COLO668 (cell line): Measurements from ENCODE around the gene ZNF414.
"Not testable (repeated sequence)": the region's sequence is repeated elsewhere in the genome, so short reads cannot be mapped to it uniquely, and the experiment has no call there.

Experiments used
- DNase-seq: peaks from one replicate; lab custom pipeline; 2025; ENCODE audit not compliant: unreplicated experiment; lab: John Stamatoyannopoulos, UW

ZNF414 gene

DNA sequence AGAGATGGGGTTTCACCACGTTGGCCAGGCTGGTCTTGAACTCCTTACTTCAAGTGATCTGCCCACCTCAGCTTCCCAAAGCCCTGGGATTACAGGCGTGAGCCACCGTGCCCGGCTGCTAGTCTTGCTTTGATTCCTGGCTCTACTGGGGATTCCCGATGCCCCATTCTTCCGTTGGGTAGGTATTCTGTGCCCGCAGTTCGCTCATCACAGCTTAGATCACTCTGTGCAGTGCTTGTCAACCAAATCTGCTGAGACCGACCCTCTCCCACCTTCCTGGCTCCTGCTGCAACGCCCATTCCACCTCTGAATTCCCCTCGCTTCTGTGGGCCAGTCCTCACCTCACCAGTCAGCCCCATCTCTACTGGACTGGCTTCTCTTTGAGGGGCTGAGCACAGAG, 4.6 kb upstream of the ZNF414 start:
- DNase-seq, result no peak

DNA sequence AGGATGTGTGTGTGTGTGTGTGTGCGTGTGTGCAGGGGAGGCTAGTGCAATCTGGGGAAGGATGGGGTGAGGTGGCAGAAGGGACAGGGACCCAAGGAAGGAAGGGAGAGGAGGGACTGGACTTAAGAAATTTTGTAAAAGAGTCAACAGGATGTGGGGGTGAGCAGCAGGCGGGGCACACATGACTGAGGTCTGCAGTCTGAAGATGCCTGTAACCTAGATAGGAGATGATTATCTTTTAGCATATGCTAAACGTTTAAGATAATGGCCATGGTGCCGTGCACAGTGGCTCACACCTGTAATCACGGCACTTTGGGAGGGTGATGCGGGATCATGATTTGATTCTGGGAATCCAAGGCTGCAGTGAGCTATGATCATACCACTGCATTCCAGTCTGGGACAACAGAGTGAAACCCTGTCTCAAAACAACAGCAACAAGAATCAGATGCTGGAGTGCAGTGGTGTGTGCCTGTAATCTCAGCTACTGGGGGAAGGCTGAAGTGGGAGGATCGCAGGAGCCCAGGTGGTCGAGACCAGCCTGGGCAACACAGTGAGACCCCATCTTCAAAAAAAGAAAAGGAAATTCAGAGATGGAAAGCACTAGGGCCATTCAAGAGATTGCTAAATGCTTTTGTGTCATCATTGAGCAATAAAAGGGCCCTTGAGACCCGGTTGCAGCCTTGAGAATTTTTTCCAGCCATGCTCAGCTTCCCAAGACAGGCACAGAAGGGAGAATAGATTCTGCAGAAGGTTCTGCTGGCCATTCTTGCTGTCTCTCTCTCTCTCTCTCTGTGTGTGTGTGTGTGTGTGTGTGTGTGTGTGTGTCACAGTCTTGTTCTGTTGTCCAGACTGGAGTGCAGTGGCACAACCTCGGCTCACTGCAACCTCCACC, 3.8 kb upstream of the ZNF414 start:
- no peak for DNase-seq

DNA sequence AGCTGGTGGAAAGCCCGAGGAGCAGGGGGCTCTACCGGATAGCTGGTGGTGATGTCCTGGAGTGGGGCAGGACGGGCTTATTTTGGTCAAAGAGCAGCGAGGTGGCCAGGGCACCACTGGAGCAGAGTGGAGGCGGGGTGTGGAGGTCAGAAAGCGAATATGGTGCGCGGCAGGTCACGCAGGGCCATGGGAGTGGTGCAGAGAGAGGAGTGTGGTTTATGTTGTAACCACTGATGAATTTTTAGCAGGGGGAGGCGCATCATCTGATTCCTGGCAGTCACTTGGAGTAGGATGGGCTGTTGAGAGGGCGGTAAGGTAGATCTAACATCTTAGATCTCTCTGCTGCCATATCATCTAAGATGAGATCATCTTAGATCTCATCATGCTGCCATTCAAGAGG, 1.4 kb upstream of the ZNF414 start:
- no peak for DNase-seq

DNA sequence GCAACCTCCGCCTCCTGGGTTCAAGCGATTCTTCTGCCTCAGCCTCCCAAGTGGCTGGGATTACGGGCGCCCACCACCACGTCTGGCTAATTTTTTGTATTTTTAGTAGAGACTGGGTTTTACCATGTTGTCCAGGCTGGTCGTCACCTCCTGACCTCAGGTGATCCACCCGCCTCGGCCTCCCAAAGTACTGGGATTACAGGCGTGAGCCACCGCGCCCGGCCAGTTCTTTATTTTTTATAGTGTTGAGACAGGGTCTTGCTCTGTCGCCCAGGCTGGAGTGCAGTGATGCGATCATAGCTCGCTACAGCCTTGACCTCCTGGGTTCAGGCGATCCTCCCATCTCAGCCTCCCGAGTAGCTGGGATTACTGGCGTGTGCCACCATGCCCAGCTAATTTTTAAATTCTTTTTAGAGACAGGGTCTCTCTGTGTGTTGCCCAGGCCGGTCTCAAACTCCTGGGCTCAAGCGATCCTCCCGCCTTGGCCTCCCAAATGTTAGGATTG, 590 bp upstream of the ZNF414 start:
- DNase-seq, result not testable (repeated sequence)

DNA sequence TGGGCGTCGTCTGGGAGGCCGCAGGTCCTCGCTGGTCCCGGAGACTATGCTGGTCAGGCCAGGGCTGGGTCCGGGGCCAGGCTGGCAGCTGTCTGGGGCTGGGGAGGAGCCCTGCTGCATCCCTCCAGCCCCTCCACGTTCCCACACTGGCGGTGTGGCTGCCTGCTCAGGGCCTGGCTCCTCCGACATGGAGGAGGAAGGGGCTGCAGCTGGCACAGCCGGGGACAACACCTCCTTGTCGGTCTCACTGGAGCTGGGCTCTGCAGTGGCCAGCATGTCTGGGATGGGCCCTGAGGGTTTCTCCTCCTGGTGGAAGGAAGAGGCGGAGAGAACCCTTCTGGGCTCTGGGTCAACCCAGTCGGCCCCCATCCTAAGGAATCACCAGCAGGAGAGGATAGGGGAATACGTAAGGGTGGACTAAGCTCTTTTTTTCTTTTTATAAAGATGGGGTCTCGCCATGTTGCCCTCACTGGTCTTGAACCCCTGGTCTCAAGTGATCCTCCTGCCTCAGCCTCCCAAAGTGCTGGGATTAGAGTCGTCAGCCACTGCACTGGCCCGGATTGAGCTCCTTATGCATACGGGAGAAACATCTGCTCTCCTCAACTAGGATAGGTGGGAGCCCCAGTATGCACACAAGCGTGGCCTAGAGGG, 806 bp downstream of the ZNF414 start:
- DNase-seq, result no peak

DNA sequence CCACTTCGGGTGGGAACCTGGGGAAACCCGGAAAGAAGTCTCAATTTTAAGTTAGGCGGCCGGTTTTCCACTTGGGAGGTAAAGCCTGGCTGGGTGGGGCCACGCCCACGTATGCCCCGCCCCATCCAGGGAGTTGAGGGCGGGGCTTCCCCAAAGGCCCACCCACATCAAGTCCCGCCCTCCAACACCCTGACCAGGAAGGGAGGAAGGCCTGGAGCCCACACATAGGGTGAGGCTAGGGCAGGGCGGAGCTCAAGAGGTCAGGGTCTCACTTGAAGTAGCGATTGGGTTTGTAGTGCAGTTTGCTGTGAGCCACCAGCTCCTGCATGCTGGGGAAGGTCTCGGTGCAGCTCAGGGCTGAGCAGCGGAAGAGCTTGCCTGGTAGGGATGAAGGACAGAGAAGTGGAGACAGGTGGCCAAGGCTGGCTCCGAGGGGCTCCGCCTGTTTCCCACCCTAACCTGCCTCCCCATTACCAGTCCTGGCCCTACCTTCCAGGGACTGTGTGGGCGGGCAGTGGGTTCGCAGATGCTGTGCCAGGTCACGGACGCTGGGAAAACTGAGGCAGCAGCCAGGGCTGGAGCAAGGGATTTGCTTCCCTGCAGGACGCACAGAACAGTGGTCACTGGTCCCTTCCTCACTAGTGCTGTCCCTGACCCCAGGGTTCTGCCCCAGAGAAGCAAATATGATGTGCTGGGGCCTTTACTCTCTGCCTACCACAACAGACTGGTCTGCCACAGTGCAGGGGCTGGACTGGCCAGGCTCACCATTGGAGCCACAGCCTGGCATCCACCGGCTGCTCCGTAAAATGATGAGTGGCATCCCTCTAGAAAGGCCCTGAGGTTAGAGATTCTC, 1.6 kb downstream of the ZNF414 start:
- DNase-seq, result peak; percentile 16

DNA sequence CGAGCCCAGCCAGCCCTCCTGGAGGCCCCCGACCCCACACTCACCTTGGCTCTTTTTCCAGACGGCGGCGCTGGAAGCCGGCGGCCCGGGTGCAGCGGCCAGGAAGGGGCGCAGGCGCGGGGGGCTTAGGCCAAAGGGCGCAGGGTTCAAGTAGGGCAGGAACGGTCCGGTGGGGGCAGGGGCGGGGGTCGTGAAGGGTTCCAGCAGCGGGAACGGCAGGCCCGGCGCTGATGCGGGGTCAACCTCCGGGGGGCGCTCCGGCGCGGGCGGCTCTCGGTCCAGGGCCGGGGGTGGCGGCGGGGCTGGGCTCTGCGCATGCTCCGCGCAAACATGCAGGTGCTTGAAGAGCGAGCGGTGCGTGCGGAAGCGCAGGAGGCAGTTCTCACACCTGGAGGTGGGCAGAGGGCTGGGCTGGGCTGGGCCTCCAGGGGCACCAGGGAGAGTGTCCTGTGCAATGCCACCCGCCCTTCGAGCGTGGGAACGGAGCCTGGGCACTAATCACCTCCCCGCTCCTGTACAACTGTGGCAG, 2.3 kb downstream of the ZNF414 start:
- DNase-seq, result no peak

DNA sequence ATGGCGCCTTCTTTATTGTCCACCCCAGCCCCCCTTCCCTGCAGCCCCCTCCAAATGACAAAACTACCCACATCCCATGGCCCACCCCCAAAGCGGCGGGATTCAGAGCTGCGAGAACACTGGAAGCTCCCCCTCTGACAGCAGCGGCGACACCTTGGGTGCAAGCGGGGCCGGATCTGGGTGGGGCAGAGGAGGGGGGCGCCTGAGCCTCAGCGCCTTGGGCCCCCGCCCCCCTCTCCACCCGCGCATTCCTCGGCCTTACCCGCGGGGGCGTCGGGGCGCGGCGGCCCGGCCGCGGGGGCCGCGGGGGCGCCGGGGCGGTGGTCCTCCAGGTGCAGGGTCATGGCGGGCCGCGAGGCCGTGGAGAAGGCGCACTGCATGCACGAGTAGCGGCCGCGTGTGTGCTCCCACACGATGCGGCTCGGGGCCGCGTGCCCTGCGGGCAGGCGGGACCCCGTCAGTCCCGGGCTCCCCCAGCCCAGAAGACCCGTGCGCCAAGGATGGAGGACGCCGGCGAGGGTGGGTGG, 3.3 kb downstream of the ZNF414 start:
- no peak for DNase-seq

DNA sequence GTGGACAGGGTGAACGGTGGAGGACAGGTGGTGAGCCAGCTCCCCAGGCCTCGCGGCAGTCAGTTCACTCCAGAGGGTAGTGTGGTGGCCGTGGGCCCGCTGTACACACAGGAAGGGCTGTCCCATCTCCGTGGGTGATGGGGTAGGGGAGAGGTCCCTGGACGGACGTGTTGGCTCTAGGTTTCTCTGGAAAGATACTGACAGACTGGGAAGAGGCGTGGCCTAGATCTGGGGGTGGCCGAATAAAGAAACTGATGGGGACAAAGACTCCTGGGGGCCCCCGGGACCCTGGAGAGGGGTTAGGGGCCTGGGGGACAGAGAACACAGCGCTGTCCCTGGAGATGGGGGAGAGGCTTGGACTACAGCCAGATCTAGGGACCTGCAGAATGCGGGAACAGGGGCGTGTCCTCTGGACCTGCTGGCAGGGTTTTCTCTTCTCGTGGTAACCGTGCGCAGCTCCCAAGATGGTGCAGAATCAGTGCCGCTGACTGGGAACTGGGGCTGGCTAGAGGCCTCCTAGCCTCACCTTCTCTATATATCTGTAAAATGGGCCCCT, 7.5 kb downstream of the ZNF414 start:
- DNase-seq, result peak; percentile 21

DNA sequence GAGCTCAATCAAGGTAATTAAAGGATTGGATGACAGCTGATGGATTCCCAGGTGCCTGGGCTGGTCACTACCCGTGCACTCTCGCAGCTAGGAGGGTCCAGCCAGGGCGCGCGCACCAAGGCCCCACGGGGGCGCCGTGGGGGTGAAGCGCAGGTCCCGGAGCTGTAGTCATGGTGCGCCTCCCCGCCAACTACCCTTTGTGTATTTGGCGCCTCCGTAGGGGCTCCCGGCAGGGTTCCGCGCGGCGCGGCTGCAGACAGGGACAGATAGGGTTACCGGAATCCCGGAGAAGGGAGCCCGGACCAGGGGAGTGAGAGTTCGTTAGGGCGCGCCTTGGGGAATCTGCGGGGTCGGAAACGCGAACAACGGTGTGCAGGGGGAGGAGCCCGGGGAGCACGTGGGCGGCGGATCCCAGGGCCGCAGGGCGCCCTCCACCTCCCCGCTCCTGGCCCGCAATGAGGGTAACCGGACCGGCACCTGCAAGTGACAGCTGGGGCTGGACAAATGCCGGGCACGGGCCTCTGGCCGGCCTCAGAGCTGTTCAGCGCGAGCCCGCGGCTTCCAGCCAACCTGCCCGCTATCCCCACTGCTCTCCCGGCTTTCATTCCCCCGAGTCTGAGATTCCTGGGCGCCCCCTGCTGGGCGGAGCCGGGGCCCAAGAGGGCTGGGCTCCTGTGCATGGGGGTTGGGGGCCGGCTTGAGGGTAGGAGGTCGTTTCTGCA, 8.1 kb downstream of the ZNF414 start:
- DNase-seq, result peak; percentile 75

DNA sequence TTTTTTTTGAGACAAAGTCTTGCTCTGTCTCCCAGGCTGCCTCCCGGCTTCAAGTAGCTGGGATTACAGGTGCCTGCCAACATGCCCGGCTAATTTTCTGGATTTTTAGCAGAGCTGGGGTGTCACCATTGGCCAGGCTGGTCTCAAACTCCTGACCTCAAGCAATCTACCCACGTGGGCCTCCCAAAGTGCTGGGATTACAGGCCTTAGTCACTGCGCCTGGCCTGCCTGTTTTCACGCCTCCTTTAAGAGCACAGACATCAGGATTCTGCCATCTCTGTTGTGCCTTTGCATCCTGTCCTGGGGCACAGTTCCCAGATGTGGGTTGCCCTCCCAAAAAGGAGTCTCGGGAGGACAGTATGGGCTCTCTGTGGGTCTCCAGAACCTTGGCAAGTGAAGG, 9.0 kb downstream of the ZNF414 start:
- DNase-seq, result no peak

DNA sequence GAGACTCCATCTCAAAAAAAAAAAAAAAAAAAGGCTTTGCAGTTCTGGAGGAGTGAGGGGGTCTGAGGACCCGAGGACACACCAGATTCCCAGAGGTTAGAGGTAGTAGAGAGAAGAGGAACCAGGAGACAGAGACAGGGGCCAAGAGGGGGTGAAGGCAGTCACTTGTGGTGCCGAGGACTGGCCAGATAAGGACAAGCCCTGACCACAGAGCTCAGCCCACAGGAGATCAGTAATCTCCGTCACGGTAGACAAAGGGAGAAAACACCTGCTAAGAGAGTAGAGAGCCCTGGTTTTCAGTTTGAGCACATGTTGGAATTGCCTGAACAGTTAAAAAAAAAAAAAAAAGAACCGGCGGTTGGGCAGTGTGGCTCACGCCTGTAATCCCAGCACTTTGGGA, 9.8 kb downstream of the ZNF414 start:
- DNase-seq, result no peak

DNA sequence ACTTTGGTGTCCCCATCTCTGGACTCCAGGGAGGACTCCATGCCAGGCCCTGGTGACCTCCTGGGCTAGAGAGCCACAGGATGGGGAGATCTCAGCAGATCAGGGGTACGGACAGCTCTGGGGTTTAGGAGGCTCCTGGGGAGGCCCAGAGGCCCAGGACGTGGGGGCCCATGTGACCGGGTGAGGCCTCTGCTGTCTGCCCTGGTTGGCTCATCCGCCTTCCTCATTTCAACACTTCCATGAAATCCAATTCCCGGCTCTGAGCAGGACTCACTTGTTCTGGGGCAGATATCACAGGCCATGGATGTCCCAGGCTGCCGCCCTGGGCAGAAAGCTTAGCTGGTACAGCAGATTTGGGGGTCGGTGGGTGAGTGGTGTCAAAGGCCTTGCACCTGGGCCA, 10.5 kb downstream of the ZNF414 start:
- DNase-seq, result no peak

DNA sequence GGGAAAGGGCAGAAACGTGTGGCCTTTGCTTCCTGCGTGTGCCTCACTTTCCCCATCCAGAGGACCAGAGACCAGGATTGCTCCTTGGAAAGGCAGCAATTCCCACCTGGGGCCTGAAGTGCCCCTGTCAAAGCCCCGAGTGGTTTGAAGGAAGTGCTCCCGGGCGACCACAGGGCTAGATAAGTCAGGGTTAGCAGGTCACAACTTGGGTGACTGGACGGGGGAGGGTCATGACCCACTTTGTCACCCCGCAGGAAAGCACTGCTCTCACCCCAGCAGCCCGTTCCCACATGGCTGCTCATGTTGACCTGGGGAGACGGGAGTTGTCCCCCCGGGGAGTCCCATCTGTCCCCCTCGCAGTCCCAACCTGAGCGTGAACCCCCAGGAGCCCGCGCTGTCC, 12.0 kb downstream of the ZNF414 start:
- no peak for DNase-seq

DNA sequence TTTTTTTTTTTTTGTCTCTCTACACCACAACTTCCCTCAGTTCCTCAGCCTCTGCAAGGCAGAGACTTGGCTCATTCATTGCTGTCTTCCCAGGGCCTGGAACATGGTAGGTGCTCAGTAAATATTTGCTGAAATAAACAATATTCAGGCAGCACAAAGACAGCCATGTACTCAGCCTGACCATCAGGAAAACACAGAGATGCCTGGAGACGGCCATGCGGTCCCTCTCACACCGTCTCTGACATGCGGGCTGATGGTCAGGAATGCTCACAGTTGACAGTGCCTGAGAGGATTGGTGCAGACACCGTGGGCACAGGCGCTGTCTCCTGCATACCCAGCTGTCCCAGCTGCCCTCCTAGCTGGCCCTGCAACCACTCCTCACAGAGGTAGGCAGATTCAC, 12.5 kb downstream of the ZNF414 start:
- DNase-seq, result no peak

DNA sequence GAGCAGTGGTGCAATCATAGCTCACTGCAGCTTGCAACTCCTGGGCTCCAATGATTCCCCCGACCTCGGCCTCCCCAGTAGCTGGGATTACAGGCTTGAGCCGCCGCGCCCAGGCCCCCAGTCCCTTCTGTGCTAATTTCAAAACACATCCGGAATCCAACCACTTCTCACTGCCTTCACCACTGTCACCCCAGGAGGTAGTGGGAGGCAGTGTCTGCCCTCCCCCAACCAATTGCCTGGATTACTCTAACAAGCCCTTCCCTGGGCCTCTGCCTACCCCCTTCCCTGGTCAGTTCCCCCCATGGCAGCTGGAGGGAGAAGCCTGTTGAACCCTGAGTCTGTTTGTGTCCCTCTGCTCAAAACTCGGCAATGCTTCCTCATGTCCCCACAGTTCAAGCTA, 13.8 kb downstream of the ZNF414 start:
- DNase-seq, result no peak

DNA sequence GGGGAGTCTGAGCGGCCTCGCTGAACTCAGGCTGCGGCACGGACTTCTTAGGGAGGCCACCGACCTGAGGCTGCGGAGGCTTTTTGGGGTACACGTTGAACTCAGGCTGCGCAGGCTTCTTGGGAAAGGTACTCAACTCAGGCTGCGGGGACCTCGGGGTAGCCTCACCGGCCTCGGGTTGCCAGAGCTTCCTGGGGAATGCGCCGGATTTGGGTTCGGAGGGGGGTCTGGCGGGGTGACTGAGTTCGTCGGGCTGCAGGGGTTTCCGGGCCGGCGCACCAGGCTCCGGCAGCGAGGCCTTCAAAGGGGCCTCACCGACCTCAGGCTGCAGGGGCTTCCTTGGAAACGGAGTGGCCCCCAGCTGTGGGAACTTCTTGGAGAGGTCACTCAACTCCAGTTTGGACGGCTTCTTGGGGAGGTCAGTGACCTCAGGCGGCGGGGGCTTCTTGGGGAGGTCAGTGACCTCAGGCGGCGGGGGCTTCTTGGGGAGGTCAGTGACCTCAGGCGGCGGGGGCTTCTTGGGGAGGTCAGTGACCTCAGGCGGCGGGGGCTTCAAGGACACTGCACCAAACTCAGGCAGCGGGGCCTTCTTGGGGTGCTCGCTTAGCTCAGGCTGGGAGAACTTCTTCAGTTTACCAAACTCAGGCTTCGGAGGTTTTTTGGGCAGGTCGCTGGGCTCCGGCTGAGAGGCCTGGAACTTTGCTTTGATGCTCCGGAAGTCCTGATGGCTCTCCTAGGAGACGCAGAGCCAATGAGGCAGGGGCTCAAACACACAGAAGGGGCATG, 14.7 kb downstream of the ZNF414 start:
- DNase-seq, result no peak

DNA sequence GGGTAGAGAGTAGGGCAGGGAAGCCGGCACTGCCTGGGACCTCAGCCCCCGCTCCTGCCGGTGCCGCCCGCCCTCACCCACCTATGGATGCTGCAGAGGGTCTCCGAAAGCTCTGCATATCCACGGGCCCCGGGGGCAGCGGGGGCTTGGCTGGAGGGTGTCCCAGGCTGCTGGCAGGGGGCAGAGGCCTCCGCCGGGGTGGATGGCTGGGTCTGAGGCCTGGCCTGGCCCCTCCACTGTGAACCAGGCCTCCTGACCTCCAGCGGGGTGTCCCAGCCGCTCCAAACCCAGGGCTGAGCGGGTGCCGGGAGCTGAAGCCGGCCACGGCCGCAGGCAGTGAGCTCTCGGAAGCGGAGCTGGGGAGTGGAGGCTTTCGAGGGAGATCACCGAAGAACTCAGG, 15.7 kb downstream of the ZNF414 start:
- DNase-seq, result no peak

DNA sequence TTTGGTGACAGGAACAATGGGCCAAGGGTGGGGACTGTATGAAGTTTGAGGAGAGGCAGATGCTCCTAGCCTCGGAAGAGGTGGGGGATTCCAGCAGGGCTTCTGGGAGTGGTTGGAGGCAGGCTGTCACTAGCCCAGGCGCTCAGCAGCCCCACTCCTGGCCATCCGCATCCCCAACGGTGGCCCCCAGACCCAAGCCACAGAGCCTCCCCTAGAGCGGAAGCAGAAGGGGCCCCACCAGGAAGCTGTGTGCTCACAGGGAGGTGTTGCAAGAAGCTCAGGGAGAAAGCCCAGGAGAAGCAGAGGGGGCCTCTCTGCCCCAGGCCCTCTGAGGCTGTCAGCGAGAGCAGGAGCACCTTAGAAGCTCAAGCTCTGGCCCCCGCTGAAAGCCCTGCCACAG, 19.8 kb downstream of the ZNF414 start:
- no peak for DNase-seq
